ENCODE data around the gene ADGRB3.

The ADGRB3 gene

DNA sequence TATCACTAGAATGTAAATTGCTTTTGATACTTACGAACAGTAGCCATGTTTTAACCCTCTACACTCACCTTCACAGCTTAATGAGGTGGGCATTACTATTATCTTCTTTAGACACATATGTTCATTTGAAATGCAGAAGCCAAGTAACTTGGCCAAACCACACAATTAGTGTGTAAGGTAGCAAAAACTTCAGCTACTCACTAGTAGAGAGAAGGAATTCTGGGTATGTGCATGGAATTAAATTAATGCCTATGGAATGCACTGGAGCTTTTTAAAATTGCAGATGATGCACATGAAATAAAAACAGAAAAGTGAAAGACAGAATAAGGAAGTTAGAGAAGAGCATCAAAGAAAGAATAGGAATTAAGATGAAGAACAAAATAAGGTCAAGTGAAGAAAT lies 494.0 kb downstream of the ADGRB3 start:
- TF ChIP-seq, protein P1, sequence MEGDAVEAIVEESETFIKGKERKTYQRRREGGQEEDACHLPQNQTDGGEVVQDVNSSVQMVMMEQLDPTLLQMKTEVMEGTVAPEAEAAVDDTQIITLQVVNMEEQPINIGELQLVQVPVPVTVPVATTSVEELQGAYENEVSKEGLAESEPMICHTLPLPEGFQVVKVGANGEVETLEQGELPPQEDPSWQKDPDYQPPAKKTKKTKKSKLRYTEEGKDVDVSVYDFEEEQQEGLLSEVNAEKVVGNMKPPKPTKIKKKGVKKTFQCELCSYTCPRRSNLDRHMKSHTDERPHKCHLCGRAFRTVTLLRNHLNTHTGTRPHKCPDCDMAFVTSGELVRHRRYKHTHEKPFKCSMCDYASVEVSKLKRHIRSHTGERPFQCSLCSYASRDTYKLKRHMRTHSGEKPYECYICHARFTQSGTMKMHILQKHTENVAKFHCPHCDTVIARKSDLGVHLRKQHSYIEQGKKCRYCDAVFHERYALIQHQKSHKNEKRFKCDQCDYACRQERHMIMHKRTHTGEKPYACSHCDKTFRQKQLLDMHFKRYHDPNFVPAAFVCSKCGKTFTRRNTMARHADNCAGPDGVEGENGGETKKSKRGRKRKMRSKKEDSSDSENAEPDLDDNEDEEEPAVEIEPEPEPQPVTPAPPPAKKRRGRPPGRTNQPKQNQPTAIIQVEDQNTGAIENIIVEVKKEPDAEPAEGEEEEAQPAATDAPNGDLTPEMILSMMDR (IDR thresholded peaks at IDR 0.05; ENCODE audit: low read depth, low read length) = no peak
- no peak overlapping the region for H3K4me3 ChIP-seq (ENCODE audit: low read depth, low read length)

DNA sequence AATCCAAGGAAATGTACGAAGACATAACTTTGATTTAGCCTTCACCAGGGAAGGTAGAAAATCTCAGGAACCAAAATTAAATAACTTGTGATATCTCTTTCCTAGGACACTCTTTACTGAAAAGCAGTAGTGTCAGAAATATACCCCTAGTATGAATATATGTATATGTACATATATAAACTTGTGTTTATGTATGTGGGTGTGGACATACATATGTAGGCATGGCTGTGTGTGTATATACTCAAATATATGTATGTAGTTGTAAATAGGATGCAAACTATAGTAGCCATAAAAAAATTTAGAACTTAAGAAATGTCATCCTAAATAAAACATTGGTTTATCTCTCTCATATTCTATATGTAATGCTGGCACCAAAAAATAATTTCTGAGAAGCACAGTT lies 500.8 kb downstream of the ADGRB3 start:
- H3K4me3 ChIP-seq (ENCODE audit: low read depth, low read length) = no peak overlapping the region
- TF ChIP-seq, protein P1 (IDR thresholded peaks at IDR 0.05; ENCODE audit: low read depth, low read length) = no peak

DNA sequence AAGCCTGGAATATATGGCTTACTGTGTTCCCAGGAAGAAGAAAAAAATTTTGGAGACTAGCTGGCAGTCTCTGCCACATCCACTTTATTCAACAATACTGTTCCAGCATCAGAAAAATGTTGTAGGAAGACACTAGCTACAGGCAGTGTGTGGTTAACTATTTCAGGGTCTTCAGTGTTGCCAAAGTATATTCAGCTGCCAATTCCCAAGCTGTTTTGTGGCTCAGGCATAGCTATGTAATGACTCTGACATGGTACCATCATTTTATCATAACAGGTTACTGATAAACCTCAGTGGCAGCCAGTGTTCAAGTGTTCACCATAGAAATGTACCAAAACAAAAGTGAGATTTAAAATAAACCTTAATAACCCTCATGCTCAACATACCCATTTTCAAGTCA lies 503.1 kb downstream of the ADGRB3 start:
- H3K4me3 ChIP-seq (ENCODE audit: low read depth, low read length) = no peak overlapping the region
- TF ChIP-seq, protein P1 (IDR thresholded peaks at IDR 0.05; ENCODE audit: low read depth, low read length) = no peak

DNA sequence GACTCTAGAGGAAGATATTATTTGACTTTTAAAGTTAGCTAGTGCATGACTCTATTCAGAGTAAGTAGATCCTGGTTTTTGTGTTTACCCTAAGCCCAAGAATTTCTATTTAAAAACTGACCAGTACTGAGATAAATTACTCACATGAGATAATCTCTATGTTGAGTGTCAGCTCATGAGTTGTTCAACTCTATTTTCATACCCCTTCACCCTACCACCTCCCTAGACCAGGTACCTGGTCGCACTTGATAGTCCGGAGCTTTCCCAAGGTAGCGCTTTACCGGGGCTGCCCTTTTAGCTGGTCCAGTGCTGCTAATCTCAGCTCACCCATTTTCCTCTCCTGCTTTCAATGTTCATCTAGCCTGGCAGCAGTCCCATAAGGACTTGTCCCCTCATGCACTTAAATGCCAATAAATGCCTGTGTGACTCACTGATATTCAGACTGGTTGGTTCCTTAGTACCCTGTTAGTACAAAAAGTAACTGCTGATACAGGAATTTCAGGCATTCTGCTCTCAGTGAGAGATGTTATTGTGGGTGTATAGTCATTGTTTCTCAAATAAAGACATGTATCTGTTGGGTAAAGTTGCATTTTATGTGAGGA lies 503.9 kb downstream of the ADGRB3 start:
- no peak overlapping the region for H3K4me3 ChIP-seq (ENCODE audit: low read depth, low read length)
- TF ChIP-seq, protein P1 (IDR thresholded peaks at IDR 0.05; ENCODE audit: low read depth, low read length) = no peak

DNA sequence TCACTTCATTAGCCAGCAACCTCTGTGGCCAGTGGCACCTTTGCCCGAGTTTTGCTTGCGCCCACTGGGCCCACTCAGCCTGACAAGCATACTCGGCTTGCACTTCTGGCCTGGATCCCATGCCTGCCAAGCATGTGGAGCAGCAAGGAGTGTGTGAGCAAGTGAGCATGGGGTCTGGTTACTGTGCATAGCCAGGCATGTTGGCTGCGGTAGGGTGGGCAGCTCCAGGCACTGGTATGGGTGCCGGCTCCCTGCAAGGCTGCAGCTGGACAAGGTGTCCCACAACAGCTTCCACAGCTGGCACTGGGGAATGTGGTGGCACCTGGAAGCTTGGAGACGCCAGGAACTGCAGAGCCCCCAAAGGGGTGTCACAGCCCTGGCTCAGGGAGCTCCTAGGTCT lies 510.0 kb downstream of the ADGRB3 start:
- TF ChIP-seq, protein P1 (IDR thresholded peaks at IDR 0.05; ENCODE audit: low read depth, low read length) = no peak
- H3K4me3 ChIP-seq (ENCODE audit: low read depth, low read length) = no peak overlapping the region

DNA sequence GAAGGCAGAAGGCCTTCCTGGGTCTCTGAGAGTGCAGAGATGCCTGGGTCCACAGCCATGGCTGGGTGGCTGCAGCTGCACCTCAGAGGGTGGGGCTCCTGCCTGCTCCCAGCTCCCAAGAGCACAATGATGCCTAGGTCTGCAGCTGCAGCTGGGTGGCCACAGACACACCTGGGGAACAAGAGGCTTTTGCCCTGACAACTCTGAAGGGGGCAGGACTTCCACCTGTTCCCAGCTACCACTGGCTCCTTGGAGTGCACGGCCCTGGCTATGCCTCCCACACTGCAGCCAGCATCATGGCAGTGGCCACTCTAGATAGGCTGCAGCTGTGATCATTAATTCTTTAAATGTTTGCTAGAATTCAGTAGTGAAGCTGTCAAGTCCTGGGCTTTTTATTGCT lies 511.3 kb downstream of the ADGRB3 start:
- TF ChIP-seq, protein P1 (IDR thresholded peaks at IDR 0.05; ENCODE audit: low read depth, low read length) = no peak
- no peak overlapping the region for H3K4me3 ChIP-seq (ENCODE audit: low read depth, low read length)

DNA sequence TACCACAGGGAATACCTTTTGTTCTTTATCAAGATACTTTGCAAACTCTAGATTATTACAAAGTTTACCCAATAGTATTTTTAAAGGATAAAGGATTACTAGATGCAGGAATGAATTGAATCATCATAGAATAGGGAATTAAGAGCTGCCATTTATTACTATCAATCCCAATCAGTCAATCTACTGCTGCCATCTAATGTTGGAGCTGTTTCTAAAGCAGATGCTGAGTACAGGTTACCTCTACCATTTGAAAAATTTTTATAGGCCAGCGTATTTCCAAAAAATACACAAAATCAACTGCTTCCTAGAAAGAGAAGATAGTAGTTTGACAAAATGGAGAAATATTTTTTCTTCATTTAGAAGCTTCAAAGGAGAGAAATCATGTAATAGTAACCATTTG lies 520.4 kb downstream of the ADGRB3 start:
- no peak overlapping the region for H3K4me3 ChIP-seq (ENCODE audit: low read depth, low read length)
- TF ChIP-seq, protein P1 (IDR thresholded peaks at IDR 0.05; ENCODE audit: low read depth, low read length) = no peak
